ENCODE measurements around the gene F5.

F5 gene

GRCh38 chr1:169595764-169596711 lies 9.8 kb upstream of the F5 start:
- H3K9me3 ChIP-seq (ENCODE audit: severe bottlenecking): no peaks in the 10 kb centered on the region
- H3K27ac ChIP-seq: no peak overlapping the region
- H3K4me3 ChIP-seq (ENCODE audit: low read depth, low read length): no peak overlapping the region
- no peaks in the 10 kb centered on the region for H3K27me3 ChIP-seq (ENCODE audit: insufficient read depth, low read depth, severe bottlenecking)
- no peaks in the 10 kb centered on the region for H3K36me3 ChIP-seq
- no peak for TF ChIP-seq CTCF (IDR thresholded peaks at IDR 0.05; ENCODE audit: low read depth, low read length)
- DNase-seq: no peak

GRCh38 chr1:169594391-169594790 lies 8.1 kb upstream of the F5 start:
- Histone ChIP-seq H3K36me3 (no peaks in the 10 kb centered on the region), H3K27ac (no peak overlapping the region), H3K27me3 (ENCODE audit: insufficient read depth, low read depth, severe bottlenecking) (no peaks in the 10 kb centered on the region), H3K4me3 (ENCODE audit: low read depth, low read length) (no peak overlapping the region), H3K9me3 (ENCODE audit: severe bottlenecking) (no peaks in the 10 kb centered on the region)
- DNase-seq: no peak
- no peak for TF ChIP-seq CTCF (IDR thresholded peaks at IDR 0.05; ENCODE audit: low read depth, low read length)

GRCh38 chr1:169590932-169591331 lies 4.7 kb upstream of the F5 start:
- Histone ChIP-seq H3K9me3 (ENCODE audit: severe bottlenecking) (no peaks in the 10 kb centered on the region), H3K27me3 (ENCODE audit: insufficient read depth, low read depth, severe bottlenecking) (no peaks in the 10 kb centered on the region), H3K36me3 (no peaks in the 10 kb centered on the region), H3K4me3 (ENCODE audit: low read depth, low read length) (no peak overlapping the region), H3K27ac (no peak overlapping the region)
- no peak for TF ChIP-seq CTCF (IDR thresholded peaks at IDR 0.05; ENCODE audit: low read depth, low read length)
- DNase-seq: no peak

- H3K27ac ChIP-seq: no peak overlapping the region
- DNase-seq: no peak
These were observed 2.7 kb upstream of the F5 start for GRCh38 chr1:169588785-169589485.

GRCh38 chr1:169588112-169588511 lies 1.8 kb upstream of the F5 start:
- no peaks in the 10 kb centered on the region for H3K36me3 ChIP-seq
- no peaks in the 10 kb centered on the region for H3K9me3 ChIP-seq (ENCODE audit: severe bottlenecking)
- H3K27me3 ChIP-seq (ENCODE audit: insufficient read depth, low read depth, severe bottlenecking): no peaks in the 10 kb centered on the region
- H3K27ac ChIP-seq: no peak overlapping the region
- H3K4me3 ChIP-seq (ENCODE audit: low read depth, low read length): no peak overlapping the region
- DNase-seq: no peak
- no peak for TF ChIP-seq CTCF (IDR thresholded peaks at IDR 0.05; ENCODE audit: low read depth, low read length)

More at GRCh38 chr1:169588785-169589485, 2.7 kb upstream of the F5 start:
- Histone ChIP-seq H3K36me3 (no peaks in the 10 kb centered on the region), H3K9me3 (ENCODE audit: severe bottlenecking) (no peaks in the 10 kb centered on the region), H3K4me3 (ENCODE audit: low read depth, low read length) (no peak overlapping the region), H3K27me3 (ENCODE audit: insufficient read depth, low read depth, severe bottlenecking) (no peaks in the 10 kb centered on the region)
- no peak for TF ChIP-seq CTCF (IDR thresholded peaks at IDR 0.05; ENCODE audit: low read depth, low read length)
